Measurements from ENCODE around the gene GYS1. TPM values are rescaled to one million over a fixed set of nuclear protein-coding genes. Genes with fewer than 3 reads are reported as not detected.

GYS1 gene
- total and polyA plus RNA-seq, 4 donors: 2.6 to 8.7 (median 6.3) TPM

DNA sequence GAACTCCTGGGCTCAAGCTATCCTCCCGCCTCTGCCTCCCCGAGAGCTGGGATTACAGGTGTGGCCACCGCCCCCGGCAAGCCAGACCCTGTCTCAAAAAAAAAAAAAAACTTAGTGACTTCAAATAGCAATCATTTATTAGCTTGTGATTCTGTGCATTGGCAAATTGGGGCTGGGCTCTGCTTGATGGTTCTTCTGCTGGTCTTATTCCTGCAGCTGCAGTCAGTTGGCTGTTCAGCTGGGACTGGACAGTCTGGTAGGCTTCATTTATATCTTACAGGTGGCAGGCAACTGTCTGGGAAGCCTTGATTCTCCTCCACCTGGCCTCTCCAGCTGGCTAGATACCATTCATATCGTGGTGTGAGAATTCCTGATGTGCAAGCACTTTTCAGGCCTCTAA, 52.2 kb downstream of the GYS1 start:
- Histone ChIP-seq H3K9ac (ENCODE audit: low read depth in 1 of 2, low read length in 2 of 2) (no peak overlapping the region), H3K4me3 (ENCODE audit: low read depth in 1 of 3, low read length in 3 of 3) (no peak overlapping the region), H3K27ac (ENCODE audit: low read depth in 1 of 2, low read length in 2 of 2) (no peak overlapping the region), H3K27me3 (ENCODE audit: control insufficient read depth in 4 of 4, insufficient read depth in 4 of 4, low read length in 3 of 4) (no peaks in the 10 kb centered on the region), H3K9me3 (ENCODE audit: control insufficient read depth in 4 of 4, low read length in 3 of 4) (no peaks in the 10 kb centered on the region), H3K4me1 (ENCODE audit: control insufficient read depth in 4 of 4, insufficient read depth in 4 of 4, low read length in 3 of 4) (peaks cover 0 to 3% (median 0%) of the 10 kb centered on the region in 4 donors), H3K36me3 (ENCODE audit: control insufficient read depth in 4 of 4, insufficient read depth in 3 of 4, low read depth in 1 of 4, low read length in 3 of 4) (no peaks in the 10 kb centered on the region)
- no peak for TF ChIP-seq TAF1 (conservative IDR thresholded peaks at IDR 0.05)
- no peak for TF ChIP-seq YY1 (IDR thresholded peaks at IDR 0.05)
- TF ChIP-seq FOXA1 (IDR thresholded peaks at IDR 0.05): no peak
- TF ChIP-seq, protein P1, sequence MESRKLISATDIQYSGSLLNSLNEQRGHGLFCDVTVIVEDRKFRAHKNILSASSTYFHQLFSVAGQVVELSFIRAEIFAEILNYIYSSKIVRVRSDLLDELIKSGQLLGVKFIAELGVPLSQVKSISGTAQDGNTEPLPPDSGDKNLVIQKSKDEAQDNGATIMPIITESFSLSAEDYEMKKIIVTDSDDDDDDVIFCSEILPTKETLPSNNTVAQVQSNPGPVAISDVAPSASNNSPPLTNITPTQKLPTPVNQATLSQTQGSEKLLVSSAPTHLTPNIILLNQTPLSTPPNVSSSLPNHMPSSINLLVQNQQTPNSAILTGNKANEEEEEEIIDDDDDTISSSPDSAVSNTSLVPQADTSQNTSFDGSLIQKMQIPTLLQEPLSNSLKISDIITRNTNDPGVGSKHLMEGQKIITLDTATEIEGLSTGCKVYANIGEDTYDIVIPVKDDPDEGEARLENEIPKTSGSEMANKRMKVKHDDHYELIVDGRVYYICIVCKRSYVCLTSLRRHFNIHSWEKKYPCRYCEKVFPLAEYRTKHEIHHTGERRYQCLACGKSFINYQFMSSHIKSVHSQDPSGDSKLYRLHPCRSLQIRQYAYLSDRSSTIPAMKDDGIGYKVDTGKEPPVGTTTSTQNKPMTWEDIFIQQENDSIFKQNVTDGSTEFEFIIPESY (IDR thresholded peaks at IDR 0.05): no peak
- TF ChIP-seq HNF4A (conservative IDR thresholded peaks at IDR 0.05): no peak
- TF ChIP-seq FOXA2 (IDR thresholded peaks at IDR 0.05): no peak
- no peak for TF ChIP-seq RAD21 (IDR thresholded peaks at IDR 0.05)
- TF ChIP-seq, protein P2, sequence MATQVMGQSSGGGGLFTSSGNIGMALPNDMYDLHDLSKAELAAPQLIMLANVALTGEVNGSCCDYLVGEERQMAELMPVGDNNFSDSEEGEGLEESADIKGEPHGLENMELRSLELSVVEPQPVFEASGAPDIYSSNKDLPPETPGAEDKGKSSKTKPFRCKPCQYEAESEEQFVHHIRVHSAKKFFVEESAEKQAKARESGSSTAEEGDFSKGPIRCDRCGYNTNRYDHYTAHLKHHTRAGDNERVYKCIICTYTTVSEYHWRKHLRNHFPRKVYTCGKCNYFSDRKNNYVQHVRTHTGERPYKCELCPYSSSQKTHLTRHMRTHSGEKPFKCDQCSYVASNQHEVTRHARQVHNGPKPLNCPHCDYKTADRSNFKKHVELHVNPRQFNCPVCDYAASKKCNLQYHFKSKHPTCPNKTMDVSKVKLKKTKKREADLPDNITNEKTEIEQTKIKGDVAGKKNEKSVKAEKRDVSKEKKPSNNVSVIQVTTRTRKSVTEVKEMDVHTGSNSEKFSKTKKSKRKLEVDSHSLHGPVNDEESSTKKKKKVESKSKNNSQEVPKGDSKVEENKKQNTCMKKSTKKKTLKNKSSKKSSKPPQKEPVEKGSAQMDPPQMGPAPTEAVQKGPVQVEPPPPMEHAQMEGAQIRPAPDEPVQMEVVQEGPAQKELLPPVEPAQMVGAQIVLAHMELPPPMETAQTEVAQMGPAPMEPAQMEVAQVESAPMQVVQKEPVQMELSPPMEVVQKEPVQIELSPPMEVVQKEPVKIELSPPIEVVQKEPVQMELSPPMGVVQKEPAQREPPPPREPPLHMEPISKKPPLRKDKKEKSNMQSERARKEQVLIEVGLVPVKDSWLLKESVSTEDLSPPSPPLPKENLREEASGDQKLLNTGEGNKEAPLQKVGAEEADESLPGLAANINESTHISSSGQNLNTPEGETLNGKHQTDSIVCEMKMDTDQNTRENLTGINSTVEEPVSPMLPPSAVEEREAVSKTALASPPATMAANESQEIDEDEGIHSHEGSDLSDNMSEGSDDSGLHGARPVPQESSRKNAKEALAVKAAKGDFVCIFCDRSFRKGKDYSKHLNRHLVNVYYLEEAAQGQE (IDR thresholded peaks at IDR 0.05): no peak
- TF ChIP-seq, protein P3, sequence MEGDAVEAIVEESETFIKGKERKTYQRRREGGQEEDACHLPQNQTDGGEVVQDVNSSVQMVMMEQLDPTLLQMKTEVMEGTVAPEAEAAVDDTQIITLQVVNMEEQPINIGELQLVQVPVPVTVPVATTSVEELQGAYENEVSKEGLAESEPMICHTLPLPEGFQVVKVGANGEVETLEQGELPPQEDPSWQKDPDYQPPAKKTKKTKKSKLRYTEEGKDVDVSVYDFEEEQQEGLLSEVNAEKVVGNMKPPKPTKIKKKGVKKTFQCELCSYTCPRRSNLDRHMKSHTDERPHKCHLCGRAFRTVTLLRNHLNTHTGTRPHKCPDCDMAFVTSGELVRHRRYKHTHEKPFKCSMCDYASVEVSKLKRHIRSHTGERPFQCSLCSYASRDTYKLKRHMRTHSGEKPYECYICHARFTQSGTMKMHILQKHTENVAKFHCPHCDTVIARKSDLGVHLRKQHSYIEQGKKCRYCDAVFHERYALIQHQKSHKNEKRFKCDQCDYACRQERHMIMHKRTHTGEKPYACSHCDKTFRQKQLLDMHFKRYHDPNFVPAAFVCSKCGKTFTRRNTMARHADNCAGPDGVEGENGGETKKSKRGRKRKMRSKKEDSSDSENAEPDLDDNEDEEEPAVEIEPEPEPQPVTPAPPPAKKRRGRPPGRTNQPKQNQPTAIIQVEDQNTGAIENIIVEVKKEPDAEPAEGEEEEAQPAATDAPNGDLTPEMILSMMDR (IDR thresholded peaks at IDR 0.05; ENCODE audit: low read depth, low read length, missing input control): no peak
- TF ChIP-seq, protein P4, sequence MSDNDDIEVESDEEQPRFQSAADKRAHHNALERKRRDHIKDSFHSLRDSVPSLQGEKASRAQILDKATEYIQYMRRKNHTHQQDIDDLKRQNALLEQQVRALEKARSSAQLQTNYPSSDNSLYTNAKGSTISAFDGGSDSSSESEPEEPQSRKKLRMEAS (IDR thresholded peaks at IDR 0.05): no peak
- DNase-seq (ENCODE audit: low spot score): no peak
- 97% methylated on average over 5 of the region's 5 CpGs for WGBS

DNA sequence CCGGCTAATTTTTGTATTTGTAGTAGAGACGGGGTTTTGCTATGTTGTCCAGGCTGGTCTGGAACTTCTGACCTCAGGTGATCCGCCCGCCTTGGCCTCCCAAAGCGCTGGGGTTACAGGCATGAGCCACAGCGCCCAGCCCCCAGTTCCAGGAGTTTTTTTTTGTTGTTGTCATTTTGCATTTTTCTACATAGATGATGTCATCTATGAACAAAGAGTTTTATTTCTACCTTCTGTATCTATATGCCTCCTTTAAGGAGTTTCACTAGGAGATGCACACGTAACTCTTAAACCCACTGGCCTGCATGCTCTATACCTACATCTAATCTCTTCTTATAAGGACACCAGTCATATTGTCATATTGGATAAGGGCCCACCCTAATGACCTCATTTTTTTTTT, 54.9 kb downstream of the GYS1 start:
- WGBS: 91% methylated on average over 7 of the region's 7 CpGs
- TF ChIP-seq, protein P1 (IDR thresholded peaks at IDR 0.05): no peak
- TF ChIP-seq GABPA (IDR thresholded peaks at IDR 0.05 in 1 of 2, conservative IDR thresholded peaks at IDR 0.05 in 1 of 2) (no peak), RAD21 (IDR thresholded peaks at IDR 0.05) (no peak), NR2F2 (IDR thresholded peaks at IDR 0.05) (no peak)
- Histone ChIP-seq H3K4me1 (ENCODE audit: control insufficient read depth in 4 of 4, insufficient read depth in 4 of 4, low read length in 3 of 4) (peaks cover 0 to 7% (median 2%) of the 10 kb centered on the region in 4 donors), H3K9ac (ENCODE audit: low read depth in 1 of 2, low read length in 2 of 2) (no peak overlapping the region), H3K27ac (ENCODE audit: low read depth in 1 of 2, low read length in 2 of 2) (no peak overlapping the region), H3K4me3 (ENCODE audit: low read depth in 1 of 3, low read length in 3 of 3) (no peak overlapping the region), H3K27me3 (ENCODE audit: control insufficient read depth in 4 of 4, insufficient read depth in 4 of 4, low read length in 3 of 4) (peaks cover 0 to 5% (median 0%) of the 10 kb centered on the region in 4 donors), H3K36me3 (ENCODE audit: control insufficient read depth in 4 of 4, insufficient read depth in 3 of 4, low read depth in 1 of 4, low read length in 3 of 4) (no peaks in the 10 kb centered on the region), H3K9me3 (ENCODE audit: control insufficient read depth in 4 of 4, low read length in 3 of 4) (no peaks in the 10 kb centered on the region)
- no peak for DNase-seq (ENCODE audit: low spot score)

All from liver (tissue), 9 donors.